HG03135 (cell line): Measurements from ENCODE around the gene RABEPK.
A peak's percentile ranks its signal among the peaks of the same experiment; 100 is the strongest.
"Not testable (repeated sequence)": the region's sequence is repeated elsewhere in the genome, so short reads cannot be mapped to it uniquely, and the experiment has no call there.

Source experiments
- ATAC-seq: cut with Tn5 transposase; IDR thresholded peaks from one replicate; pipeline ENCODE4 v1.9.1; 2021; ENCODE audit warnings: mild to moderate bottlenecking, moderate library complexity; ENCODE audit not compliant: unreplicated experiment

The RABEPK gene

GRCh38 chr9:125241863-125242739 is 41.8 kb downstream of the RABEPK start:
- peak; percentile 22 for ATAC-seq

DNA sequence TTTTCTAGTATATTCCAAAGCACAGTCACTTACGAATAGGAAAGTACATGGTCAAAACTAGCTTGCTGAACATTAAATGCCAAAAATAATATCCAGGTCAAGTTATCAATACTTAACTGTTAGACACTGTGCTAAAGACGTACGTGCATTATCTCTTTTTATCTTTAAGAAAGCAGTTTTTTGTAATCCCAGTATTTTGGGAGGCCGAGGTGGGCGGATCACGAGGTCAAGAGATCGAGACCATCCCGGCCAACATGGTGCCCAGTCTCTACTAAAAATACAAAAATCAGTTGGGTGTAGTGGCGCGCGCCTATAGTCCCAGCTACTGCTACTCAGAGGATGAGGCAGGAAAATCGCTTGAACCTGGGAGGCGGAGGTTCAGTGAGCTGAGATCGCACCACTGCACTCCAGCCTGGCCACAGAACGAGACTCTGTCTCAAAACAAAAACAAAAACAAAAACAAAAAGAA is 43.5 kb downstream of the RABEPK start:
- ATAC-seq = no peak

DNA sequence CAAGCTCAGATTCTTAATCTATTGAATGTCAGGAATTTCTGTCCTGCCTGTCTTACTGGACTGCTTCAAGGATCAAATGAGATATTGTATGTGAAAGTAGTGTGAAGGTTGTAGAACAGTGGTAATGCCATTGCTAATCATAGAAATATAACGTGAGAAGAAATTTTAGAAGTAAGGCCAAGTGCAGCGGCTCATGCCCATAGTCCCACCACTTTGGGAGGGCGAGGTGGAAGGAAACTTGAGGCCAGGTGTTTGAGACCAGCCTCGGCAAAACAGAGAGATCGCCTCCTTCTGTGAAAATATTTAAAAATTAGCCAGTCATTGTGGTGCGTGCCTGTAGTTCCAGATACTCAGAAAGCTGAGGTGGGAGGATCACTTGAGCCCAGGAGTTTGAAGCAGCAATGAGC is 45.9 kb downstream of the RABEPK start:
- no peak for ATAC-seq

GRCh38 chr9:125254231-125254630 is 53.9 kb downstream of the RABEPK start:
- ATAC-seq = no peak

- ATAC-seq = no peak
These were observed 55.5 kb downstream of the RABEPK start for GRCh38 chr9:125255781-125256391.

GRCh38 chr9:125258160-125258785 is 57.9 kb downstream of the RABEPK start:
- no peak for ATAC-seq

- ATAC-seq = no peak
These were observed 58.6 kb downstream of the RABEPK start for GRCh38 chr9:125258832-125259534.

DNA sequence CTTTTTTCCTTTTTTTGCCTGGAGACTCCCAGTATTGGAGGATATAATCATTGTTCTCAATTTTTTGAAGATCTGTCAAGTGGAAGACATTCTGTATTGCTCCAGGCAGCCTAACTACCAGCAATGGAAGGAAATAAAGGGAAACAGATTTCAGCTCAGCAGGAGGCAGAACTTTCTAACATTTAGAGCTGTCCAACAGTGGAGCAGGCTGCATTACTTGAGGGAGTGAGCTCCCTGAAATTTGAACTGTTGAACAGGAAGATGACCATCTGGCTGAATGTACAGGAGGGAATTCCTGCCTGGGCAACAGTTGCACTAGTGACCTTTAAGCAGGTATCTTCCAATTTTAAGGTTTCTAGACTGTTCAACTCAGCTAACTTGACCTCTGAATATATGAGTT is 60.2 kb downstream of the RABEPK start:
- no peak for ATAC-seq

DNA sequence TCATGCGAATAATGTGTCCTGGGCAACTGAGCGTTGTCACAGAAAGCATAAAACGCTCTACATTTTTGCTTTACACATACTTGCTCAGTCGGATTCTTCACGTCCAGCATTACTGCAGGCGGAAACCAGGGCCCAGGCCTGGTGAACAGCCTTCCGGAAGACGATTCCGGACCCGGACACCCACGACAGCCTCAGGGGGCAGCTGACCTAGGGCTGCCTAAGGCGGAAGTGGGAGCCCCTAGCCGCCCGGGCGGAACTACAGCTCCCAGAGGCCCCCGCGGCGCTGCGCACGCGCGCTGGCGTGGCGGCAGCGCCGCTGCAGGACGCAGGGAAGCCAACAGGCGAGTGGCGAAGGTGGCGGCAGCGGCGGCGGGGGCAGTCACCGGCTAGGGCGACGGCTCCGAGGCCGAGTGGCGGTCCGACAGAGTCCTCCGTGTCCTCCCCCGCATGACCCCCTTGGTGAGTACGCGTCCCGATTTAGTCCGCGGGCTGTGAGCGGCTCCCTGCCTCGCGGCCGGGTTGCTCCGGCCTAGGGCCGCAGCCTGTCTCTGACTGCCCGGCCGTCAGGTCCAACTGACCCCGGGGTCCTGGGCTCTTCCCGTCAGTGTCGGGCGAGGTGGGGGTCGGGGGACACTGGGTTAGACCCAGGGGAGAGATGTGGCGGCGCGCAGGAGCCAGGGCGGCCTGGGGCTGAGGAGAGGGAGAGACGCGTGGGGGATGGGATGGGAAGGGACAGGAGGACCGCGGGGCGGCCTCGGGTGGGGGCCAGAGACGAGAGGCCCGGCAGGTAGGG is 61.4 kb downstream of the RABEPK start, which contains the start of gene GAPVD1:
TSS of gene GAPVD1 (plus strand) at position 326 of the 793 bp plus-strand sequence. CDS start 37,096 bp downstream, outside the sequence.
- peak; percentile 93 for ATAC-seq

GRCh38 chr9:125262294-125262991 is 62.1 kb downstream of the RABEPK start:
- no peak for ATAC-seq

DNA sequence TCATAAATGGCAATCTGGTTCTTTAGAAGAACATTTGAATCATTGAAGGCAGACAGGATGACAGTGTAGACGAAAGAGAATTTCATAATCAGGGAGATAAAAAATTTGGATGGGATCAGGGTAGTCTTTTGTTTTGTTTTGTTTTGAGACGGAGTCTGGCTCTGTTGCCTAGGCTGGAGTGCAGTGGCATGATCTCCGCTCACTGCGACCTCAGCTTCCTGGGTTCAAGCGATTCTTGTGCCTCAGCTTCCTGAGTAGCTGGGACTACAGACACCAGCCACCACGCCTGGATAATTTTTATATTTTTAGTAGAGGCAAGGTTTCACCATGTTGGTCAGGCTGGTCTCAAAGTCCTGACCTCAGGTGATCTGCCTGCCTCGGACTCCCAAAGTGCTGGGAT is 63.7 kb downstream of the RABEPK start:
- ATAC-seq = not testable (repeated sequence)

DNA sequence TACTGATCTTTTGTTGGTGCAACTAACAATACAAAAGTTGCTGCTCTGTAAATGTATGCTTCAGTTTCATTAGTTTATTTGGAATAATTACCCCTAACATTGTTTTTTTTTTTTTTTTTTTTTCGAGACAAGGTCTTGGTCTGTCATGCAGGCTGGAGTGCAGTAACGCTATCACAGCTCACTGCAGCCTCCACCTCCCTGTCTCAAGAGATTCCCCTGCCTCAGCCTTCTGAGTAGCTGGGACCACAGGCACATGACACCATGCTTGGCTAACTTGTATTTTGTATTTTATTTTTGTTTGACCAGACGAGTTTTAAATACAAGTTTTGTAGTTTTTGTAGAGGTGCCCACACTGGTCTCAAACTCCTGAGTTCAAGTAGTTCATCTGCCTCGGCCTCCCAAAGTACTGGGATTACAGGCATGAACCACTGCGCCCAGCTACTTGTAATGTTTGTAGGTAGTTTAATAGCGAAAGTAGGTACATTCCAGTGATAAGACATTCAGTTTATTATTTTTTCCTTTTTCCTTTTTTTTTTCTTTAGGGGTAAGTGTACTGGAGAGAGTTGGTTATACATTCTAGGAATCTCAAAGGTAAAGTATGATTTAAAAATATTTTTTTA is 68.2 kb downstream of the RABEPK start:
- no peak for ATAC-seq

- ATAC-seq = no peak
These were observed 68.7 kb downstream of the RABEPK start for GRCh38 chr9:125269014-125269397.

GRCh38 chr9:125271081-125271480 is 70.7 kb downstream of the RABEPK start:
- no peak for ATAC-seq

GRCh38 chr9:125272697-125273096 is 72.4 kb downstream of the RABEPK start:
- ATAC-seq = no peak

GRCh38 chr9:125276771-125277170 is 76.4 kb downstream of the RABEPK start:
- ATAC-seq = no peak

- no peak for ATAC-seq
These were observed 77.1 kb downstream of the RABEPK start for GRCh38 chr9:125277411-125277810.

DNA sequence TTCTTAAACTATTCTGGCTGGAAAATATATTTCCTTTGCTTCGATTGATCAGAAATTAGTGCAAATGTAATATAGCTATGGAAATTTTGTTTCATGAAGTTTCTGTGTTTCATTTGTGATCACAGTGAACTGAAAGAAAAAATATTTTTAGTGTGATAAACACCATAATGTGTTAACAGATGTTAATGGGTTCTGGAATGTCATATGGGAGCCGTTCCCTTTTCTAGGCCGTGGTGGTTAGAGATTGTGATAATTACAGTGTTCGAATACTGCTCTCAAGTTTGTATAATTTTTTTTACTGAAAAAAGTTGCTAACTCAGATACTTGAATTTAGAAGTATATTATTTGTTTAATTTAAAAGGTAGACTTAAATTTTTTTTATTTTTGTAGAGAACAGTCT is 80.6 kb downstream of the RABEPK start:
- no peak for ATAC-seq
